ENCODE data around the gene CKMT2.
A peak's percentile ranks its signal among the peaks of the same experiment; 100 is the strongest.
"Not testable (repeated sequence)": the region's sequence is repeated elsewhere in the genome, so short reads cannot be mapped to it uniquely, and the experiment has no call there.

CKMT2 gene

DNA sequence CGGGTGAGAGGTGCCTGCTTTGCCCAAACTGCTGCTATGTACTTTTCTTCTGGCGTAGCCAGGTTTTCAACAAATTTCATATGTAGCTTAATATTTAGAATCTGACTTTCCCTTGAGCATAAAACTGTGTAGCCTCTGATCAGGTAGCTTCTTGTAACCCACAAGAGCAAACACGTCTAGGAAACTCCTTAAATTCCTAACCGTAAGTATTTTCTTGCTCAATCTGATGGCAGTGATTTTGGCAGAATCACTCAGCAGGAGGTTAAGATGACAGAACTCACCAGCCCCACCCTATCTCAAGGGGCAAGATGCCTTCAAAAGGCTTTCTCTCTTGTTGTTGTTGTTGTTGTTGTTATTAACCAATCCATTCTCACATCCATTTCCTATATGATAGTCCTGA is 20.8 kb downstream of the CKMT2 start:
- DNase-seq: no peak

GRCh38 chr5:81254886-81255559 is 21.9 kb downstream of the CKMT2 start:
- DNase-seq: no peak

DNA sequence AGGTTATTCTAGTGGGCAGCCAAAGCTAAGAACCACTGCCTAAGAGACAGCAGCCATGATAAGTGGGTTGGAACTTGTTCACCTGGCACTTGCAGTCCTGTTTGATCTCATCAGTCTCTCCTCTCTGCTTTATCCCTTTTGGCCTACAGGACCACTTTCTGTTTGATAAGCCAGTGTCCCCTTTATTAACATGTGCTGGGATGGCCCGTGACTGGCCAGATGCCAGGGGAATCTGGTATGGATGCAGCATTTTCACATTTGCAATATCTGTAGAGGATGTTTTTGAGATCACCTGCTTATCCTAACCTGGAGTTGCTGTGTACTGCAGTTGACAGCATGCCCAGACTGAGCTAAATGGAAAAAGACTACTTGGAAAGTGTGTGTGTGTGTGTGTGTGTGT is 23.6 kb downstream of the CKMT2 start:
- no peak for DNase-seq

DNA sequence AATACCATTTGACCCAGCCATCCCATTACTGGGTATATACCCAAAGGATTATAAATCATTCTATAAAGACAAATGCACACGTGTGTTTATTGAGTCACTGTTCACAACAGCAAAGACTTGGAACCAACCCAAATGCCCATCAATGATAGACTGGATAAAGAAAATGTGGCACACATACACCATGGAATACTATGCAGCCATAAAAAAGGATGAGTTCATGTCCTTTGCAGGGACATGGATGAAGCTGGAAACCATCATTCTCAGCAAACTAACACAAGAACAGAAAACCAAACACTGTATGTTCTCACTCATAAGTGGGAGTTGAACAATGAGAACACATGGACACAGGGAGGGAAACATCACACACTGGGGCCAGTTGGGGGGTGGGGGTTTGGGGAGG is 29.7 kb downstream of the CKMT2 start:
- not testable (repeated sequence) for DNase-seq

DNA sequence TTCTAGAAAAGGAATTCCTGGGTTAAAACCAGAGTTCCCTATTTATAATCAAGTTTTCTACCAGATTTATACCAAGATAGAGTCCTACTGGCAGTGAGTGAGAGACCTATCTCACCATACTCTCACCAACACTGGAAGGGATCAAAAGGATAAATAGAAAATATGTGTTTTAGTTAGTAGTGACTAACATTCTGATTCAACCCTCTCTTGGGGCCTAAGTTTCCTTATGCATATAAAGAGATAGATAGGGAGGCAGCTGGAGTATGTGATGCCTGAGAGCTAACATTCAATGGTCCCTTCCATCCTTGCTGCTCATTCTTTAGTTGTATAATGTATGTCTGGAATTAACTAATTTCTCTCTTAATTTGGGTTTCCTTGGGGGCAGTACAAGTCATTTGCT is 32.0 kb downstream of the CKMT2 start:
- DNase-seq: no peak

GRCh38 chr5:81268521-81269196 is 35.5 kb downstream of the CKMT2 start:
- no peak for DNase-seq

- DNase-seq: no peak
Observed at GRCh38 chr5:81269751-81270393, 36.8 kb downstream of the CKMT2 start.

GRCh38 chr5:81270394-81271027 is 37.4 kb downstream of the CKMT2 start:
- not testable (repeated sequence) for DNase-seq

DNA sequence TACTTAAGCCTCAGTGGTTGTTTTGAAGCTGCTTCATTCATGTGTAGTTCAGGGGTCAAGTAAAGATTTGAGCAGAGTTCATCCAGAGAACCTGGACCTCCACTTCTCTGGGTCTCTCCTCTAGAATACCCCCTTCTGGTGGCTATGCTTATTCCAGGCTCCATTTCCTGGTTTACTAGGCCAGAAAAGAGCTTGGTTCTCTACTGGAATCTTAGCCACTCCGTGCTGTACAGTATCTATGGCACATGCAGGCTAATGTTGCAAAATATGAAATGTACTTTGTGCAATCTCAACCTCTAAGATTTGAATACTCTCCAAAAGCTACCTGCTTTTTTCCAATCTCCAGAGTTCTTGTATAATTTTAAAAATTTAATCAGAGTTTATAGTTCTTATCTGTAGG is 50.9 kb downstream of the CKMT2 start:
- no peak for DNase-seq

DNA sequence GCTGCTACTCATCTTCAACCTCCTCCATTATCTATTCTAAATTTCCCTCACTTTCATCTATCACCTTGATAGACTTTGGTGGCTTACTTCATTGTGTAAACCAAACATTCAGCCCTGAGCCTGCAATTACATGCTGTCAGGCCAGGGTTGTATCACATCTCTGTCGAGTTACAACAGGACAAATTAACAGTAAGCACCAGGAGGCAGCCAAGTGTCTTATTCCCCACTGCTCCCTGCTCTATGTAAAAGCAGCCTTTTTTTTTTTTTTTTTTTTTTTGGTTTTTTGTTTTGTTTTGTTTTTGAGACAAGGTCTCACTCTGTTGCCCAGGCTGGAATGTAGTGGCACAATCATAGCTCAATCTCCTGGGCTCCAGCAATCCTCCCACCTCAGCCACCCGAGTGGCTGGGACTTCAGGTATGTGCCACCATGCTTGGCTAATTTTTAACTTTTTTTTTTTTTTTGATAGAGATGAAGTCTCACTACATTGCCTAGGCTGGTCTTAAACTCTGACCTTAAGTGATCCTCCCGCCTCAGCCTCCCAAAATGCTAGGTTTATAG is 53.0 kb downstream of the CKMT2 start:
- DNase-seq: no peak

DNA sequence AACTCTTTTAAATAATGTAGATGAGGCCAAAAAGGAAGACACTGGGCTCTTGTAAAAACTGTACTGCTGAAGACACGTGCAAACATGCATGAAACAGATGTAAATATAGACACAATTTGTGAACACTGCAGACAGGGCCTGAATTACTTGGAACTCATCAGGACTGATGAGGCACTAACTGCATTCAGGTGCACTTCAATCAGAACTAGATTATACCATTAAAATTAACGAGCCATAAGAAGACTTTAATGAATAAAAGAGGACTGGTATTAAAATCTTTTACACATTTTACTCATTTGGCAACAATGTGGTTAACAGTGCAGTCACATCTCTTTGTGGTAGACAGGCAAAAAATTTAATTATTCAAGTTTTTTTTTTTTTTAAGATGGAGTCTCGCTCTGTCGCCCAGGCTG is 54.9 kb downstream of the CKMT2 start:
- DNase-seq: no peak

DNA sequence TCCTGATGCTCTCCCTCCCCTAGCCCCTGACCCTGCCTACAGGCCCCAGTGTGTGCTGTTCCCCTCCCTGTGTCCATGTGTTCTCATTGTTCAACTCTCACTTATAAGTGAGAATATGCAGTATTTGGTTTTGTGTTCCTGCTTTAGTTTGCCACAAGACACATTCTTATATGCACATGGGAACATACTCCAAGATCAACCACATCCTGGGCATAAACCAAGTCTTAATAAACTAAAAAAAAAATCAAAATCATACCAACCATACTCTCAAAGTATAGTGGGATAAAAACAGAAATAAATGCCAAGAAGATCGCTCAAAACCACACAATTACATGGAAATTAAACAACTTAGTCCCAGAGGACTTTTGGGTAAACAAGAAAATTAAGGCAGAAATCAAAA is 57.0 kb downstream of the CKMT2 start:
- DNase-seq: no peak

- DNase-seq: no peak
Observed at GRCh38 chr5:81292130-81292529, 59.0 kb downstream of the CKMT2 start.

DNA sequence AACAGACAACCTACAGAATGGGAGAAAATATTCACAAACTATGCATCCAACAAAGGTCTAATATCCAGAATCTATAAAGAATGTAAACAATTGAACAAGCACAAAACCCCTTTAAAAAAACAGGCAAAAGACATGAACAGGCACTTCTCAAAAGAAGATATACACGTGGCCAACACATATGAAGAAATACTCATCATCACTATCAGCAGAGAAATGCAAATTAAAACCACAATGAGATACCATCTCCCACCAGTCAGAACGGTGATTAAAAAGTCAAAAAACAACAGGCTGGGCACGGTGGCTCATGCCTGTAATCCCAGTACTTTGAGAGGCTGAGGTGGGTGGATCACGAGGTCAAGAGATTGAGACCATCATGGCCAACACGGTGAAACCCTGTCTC is 60.9 kb downstream of the CKMT2 start:
- not testable (repeated sequence) for DNase-seq

GRCh38 chr5:81297531-81297930 is 64.4 kb downstream of the CKMT2 start:
- DNase-seq: no peak

GRCh38 chr5:81300921-81301270 is 67.8 kb downstream of the CKMT2 start:
- no peak for DNase-seq

GRCh38 chr5:81301271-81302015 is 68.3 kb downstream of the CKMT2 start, which contains the start of gene ZCCHC9:
Gene ZCCHC9 (plus strand): TSS chr5:81301587. CDS start chr5:81304758, 3,171 bp downstream.
- peak; percentile 84 for DNase-seq

DNA sequence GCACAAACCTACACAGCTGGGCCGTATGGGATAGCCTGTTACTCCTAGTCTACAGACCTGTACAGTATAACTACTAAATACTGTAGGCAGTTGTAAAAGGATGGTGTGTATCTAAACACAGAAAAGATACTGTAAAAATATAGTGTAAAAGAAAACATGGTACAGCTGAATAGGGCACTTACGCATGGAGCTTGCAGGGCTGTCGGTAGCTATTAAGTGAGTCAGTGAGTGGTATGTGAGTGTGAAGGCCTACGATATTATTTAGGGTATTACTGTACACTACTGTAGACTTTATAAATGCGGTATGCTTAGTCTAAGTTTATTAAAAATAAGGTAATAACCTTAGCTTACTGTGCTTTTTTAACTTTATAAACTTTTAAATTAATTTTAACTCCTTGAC is 69.5 kb downstream of the CKMT2 start:
- DNase-seq: no peak

- DNase-seq: no peak
Observed at GRCh38 chr5:81303563-81303962, 70.4 kb downstream of the CKMT2 start.

- no peak for DNase-seq
Observed at GRCh38 chr5:81305785-81306184, 72.7 kb downstream of the CKMT2 start.

DNA sequence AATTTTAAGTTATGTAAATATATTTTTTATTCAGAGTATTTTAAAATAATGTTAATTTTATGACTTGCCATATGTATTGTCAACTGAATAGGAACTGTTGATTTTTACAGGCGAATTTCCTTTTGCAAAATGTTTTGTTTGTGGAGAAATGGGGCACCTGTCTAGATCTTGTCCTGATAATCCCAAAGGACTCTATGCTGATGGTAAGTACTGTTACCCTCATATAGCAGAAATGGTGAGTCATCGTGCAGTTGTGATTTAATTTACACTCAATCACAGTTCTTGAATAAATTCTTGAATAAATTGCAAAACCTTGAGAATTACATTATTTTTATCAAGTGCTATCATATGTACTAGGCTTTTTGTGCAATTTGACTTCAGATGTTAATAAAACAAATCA is 75.7 kb downstream of the CKMT2 start:
- DNase-seq: no peak

GRCh38 chr5:81310402-81311063 is 77.4 kb downstream of the CKMT2 start:
- no peak for DNase-seq

Data from NK-92 treated with Interleukin-12 subunit alpha and Interleukin-12 subunit beta, amount 100 ng/mL, for 24 hours (cell line).